A673 (cell line): ENCODE measurements around the gene EXOC3L4. TPM values are rescaled to one million over a fixed set of nuclear protein-coding genes. Genes with fewer than 3 reads are reported as not detected.

Experiments
- BruUV-seq: library from RNA; stranded (reverse); fragments of 400-500 nt; replicated peaks from 2 replicates; lab custom pipeline; 2021; lab: Mats Ljungman, UMichigan
- CTCF ChIA-PET: fragments of 300-600 bp; sonication (Branson Sonifier 250); formaldehyde crosslinking; loops from one replicate; lab custom pipeline; 2022; ENCODE audit warnings: antibody characterized with exemption; lab: Charles Lee
- POLR2A ChIA-PET: fragments of 300-600 bp; sonication (Branson Sonifier 250); formaldehyde crosslinking; loops from one replicate; lab custom pipeline; 2022; ENCODE audit warnings: antibody characterized with exemption; ENCODE audit not compliant: low non-redundant PET; lab: Charles Lee
- DNase-seq: peaks from one replicate; pipeline ENCODE4 v3.0.0-alpha.2; 2015; ENCODE audit warnings: low spot score
- H3K27ac ChIP-seq: fragments of 200-600 bp; sonication (generic); 2 replicates; pipeline ENCODE4 v1.5.1; 2016; ENCODE audit warnings: mixed run types, low read depth, mild to moderate bottlenecking, mixed read lengths, antibody characterized with exemption, low read length; ENCODE audit not compliant: poor library complexity, severe bottlenecking
- H3K27me3 ChIP-seq: fragments of 200-600 bp; sonication (generic); replicated peaks from 2 replicates; pipeline ENCODE4 v1.6.1; 2017; ENCODE audit warnings: mixed run types, low read depth, mild to moderate bottlenecking, mixed read lengths, antibody characterized with exemption, low read length; ENCODE audit not compliant: insufficient read depth, poor library complexity
- H3K36me3 ChIP-seq: fragments of 200-600 bp; sonication (generic); 2 replicates; pipeline ENCODE4 v1.6.1; 2016; ENCODE audit warnings: mixed run types, mild to moderate bottlenecking, mixed read lengths, antibody characterized with exemption, low read length; ENCODE audit not compliant: insufficient read depth, poor library complexity, severe bottlenecking
- H3K4me1 ChIP-seq: fragments of 200-600 bp; sonication (generic); 2 replicates; pipeline ENCODE4 v1.6.1; 2017; ENCODE audit warnings: mixed run types, mild to moderate bottlenecking, mixed read lengths, antibody characterized with exemption, low read length; ENCODE audit not compliant: insufficient read depth, poor library complexity, severe bottlenecking
- H3K4me3 ChIP-seq: fragments of 200-600 bp; sonication (generic); 2 replicates; pipeline ENCODE4 v1.5.1; 2016; ENCODE audit warnings: low read depth, mixed run types, mild to moderate bottlenecking, mixed read lengths, low read length; ENCODE audit not compliant: poor library complexity, severe bottlenecking
- H3K9me3 ChIP-seq: fragments of 200-600 bp; sonication (generic); 2 replicates; pipeline ENCODE4 v1.6.1; 2016; ENCODE audit warnings: mixed run types, low read depth, mild to moderate bottlenecking, mixed read lengths, antibody characterized with exemption, low read length; ENCODE audit not compliant: poor library complexity, severe bottlenecking
- CTCF ChIP-seq: fragments of 300-800, 200-600 bp; sonication (generic); conservative IDR thresholded peaks from 2 replicates; pipeline ENCODE4 v1.5.1; 2017; ENCODE audit warnings: low read depth, mild to moderate bottlenecking, antibody characterized with exemption, low read length, moderate library complexity, mixed read lengths
- EZH2 ChIP-seq: fragments of 200-600 bp; sonication (generic); IDR thresholded peaks from 2 replicates; pipeline ENCODE4 v1.6.1; 2017; ENCODE audit warnings: borderline replicate concordance, low read depth, mild to moderate bottlenecking, mixed read lengths, antibody characterized with exemption, low read length; ENCODE audit not compliant: poor library complexity, severe bottlenecking
- intact Hi-C: fragments of 100-400 bp; cut with micrococcal nuclease; formaldehyde crosslinking; loops from one replicate; pipeline ENCODE4 v1.10.0; 2022; ENCODE audit not compliant: unreplicated experiment
- total RNA-seq: library from RNA; stranded (reverse); gene quantifications from 2 replicates; pipeline ENCODE4 v1.2.3, GENCODE V29; 2021

The EXOC3L4 gene
- total RNA-seq, 1 experiment from 2014 or later, result not detected

GRCh38 chr14:103130017-103130764, 35.7 kb downstream of the EXOC3L4 start:
- intact Hi-C loops, result no loop called here
- TF ChIP-seq CTCF (no peak), EZH2 (no peak)
- DNase-seq, result no peak
- Histone ChIP-seq H3K9me3 (no peaks in the 10 kb centered on the region), H3K4me1 (peaks cover 12% of the 10 kb centered on the region), H3K4me3 (no peak overlapping the region), H3K27ac (no peak overlapping the region), H3K27me3 (no peaks in the 10 kb centered on the region), H3K36me3 (no peaks in the 10 kb centered on the region)
- ChIA-PET POLR2A (no interaction called here), CTCF (no interaction called here)
- BruUV-seq, result no TSS peak

DNA sequence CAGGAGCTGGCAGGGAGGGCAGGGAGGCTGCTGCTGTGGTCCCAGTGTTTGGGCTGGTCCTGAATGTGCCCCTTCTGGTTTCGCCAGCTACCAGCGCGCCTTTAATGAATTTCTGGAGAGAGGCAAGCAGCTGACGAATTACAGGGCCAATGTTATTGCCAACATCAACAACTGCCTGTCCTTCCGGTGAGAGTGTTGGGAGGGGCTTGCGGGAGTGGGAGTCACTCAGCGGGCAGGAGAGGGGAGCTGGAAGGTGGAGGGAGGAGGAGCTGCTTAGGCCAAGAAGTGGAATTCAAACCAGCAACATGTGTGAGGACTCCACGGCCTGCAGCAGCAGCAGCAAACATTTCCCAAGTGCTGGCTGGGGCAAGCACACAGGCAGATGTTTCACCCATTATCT, 36.4 kb downstream of the EXOC3L4 start:
- DNase-seq, result peak; percentile 38
- POLR2A ChIA-PET, result no interaction called here

GRCh38 chr14:103131580-103131979, 37.1 kb downstream of the EXOC3L4 start:
- Histone ChIP-seq H3K9me3 (no peaks in the 10 kb centered on the region), H3K36me3 (no peaks in the 10 kb centered on the region), H3K27me3 (no peaks in the 10 kb centered on the region), H3K4me1 (peaks cover 12% of the 10 kb centered on the region), H3K4me3 (no peak overlapping the region), H3K27ac (no peak overlapping the region)
- ChIA-PET CTCF (no interaction called here), POLR2A (no interaction called here)
- BruUV-seq, result no TSS peak
- TF ChIP-seq CTCF (no peak), EZH2 (no peak)
- no peak for DNase-seq
- intact Hi-C loops, result no loop called here

More for the DNA sequence above, 36.4 kb downstream of the EXOC3L4 start:
- Histone ChIP-seq H3K27ac (no peak overlapping the region), H3K4me1 (peaks cover 12% of the 10 kb centered on the region), H3K27me3 (no peaks in the 10 kb centered on the region), H3K9me3 (no peaks in the 10 kb centered on the region), H3K36me3 (no peaks in the 10 kb centered on the region), H3K4me3 (no peak overlapping the region)
- intact Hi-C loops, result no loop called here
- CTCF ChIA-PET, result no interaction called here
- BruUV-seq, result no TSS peak
- TF ChIP-seq CTCF, result no peak
- TF ChIP-seq EZH2, result no peak
